GM11168 (cell line): ENCODE data around the gene UMOD.

Experiments used
- in situ Hi-C: fragments of 300-500 bp; cut with MboI; formaldehyde crosslinking; loops from one replicate; pipeline ENCODE4 v1.12.0; 2022; ENCODE audit warnings: low sequenced_read_pairs; ENCODE audit not compliant: unreplicated experiment

Gene UMOD

DNA sequence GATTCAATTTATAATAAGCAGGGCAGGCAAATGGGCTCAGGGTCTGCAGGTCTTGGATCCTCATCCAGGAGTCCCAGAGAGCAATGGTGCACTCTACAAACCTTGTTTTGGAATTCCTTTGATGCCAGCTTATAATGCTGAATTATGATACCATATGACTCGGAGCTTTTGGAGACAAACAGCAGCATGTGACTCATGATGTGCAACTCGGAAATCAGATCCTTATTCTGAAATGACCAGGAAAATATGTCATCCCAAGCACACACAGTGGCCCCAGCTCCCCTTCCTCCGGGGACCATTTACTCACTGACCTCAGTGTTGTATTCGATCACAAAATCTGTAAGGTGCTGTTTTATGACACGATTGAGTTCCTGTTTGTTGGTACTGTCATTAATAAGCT, 20.2 kb upstream of the UMOD start:
- in situ Hi-C loops: no loop called here

DNA sequence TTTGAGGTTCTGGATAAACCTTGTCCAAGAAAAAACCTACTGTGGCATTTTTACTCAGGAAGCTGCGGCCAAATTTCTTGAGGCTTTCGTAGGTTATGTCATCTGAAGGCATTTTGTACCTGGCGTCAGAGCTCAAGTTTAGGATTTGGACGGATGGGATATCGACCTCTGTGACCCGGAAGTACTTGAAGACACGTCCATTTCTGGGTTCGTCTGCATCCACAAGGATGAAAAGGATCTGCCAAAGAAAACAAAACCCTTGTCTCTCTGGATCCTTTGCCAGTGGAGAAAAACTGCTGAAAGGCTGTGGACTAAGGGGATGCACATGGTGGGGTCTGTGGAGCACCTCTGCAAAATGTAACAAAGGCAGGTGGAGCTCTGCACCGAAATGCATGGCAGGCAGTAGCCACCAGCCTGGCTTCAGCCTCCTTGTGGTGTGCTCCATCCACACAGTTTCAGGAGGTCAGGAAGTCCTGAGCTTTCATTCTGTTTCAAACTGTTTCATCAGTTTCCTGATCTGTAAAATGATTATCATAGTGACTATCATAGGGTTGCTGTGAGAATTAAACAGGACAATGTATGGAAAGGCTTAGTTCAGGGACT, 17.0 kb upstream of the UMOD start:
- in situ Hi-C loops: no loop called here

DNA sequence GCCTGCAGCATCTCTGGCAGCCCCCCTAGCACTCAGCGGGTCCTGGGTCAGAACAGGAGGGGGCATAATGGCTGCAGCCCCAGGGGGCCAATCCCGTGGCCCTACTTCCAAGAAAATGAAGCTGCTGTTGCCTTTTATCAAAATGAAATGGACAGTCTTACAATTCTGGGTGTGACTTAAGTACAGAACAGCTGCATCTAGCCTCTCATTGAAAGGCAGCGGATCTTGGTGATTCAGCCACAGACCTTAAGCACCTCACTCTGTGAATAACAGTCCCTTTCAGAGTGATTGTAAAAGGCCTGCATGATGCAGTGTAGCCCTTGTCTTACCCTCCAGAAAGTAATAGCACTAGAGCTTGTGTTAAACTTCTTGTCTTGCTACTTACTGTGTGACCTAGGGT, 11.5 kb upstream of the UMOD start:
- in situ Hi-C loops: no loop called here

DNA sequence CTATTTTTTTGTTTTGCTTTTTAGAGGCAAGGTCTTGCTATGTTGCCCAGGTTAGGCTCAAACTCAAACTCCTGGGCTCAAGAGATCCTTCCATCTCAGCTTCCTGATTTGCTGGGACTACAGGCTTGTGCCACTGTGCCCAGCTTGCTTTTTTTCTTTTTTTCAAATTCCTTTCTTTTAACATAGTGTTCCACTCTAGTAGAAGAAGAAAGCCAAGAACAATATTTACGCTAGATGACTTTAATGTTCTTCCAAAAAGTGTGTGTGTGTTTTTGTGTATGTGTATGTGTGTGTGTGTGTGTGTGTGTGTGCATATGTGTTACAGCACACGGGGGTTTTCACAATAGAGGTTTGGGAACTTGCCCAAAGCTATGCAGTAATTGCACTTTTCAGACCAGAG, 10.7 kb upstream of the UMOD start:
- in situ Hi-C loops: no loop called here

DNA sequence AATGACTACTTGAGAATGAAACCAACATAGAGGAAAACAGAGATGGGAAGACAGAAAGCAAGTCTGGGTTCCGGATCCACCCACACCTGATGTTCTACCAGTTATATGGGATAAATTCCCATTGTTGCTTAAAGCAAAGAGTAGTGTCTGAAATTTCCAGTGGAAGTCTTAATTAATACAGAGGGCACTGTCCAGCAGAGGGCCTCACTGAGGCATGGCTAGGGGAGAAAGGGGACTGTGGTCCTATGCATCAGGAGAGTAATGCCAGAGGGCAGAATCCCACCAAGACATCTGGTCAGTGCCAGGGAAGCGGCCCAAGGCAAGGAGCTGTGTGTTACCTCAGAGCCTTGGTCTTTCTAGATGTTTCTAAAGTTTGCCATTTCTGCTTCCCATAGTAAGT, 7.5 kb upstream of the UMOD start:
- in situ Hi-C loops: no loop called here

DNA sequence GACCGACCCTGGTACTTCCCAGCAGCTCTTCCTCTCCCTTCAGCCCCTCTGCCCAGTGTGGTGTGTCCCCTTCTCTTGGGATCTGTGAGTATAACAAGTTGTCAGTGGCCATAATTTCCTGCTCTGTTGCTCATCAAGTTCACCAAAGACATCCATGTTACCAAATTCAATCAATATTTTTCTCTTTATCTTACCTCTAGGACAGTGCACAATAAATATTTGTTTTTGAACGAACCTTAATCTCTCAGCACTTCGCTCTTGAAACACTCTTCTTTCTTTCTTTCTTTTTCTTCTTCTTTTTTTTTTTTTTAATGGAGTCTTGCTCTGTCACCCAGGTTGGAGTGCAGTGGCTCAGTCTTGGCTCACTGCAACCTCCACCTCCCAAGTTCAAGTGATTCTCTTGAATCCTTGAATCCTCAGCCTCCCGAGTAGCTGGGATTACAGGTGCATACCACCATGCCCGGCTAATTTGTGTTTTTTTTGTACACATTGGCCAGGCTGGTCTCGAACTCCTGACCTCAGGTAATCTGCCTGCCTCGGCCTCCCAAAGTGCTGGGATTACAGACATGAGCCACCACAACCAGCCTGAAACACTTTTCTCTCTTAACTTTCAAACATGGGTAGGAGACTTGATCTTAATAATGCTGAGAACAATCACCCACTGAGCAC, 2.7 kb upstream of the UMOD start:
- in situ Hi-C loops: no loop called here

DNA sequence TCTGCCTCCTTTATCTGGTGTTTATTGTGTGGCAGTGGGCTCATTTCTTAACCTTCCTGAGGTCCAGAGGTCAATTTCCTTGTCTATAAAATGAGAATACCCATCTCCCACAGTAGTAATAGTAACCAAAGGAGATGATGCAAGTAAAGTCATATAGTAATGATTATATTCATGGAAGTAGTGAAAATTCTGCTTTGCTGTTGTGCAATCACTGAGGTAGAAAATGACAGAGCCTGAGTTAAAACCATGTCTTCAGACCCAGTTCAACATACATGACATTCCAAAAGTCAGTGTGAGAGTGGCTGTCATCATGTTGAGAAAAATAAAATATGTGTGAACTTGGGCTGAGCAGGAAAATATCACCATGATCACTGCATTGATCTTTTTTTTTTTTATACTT, 864 bp upstream of the UMOD start:
- in situ Hi-C loops: no loop called here

DNA sequence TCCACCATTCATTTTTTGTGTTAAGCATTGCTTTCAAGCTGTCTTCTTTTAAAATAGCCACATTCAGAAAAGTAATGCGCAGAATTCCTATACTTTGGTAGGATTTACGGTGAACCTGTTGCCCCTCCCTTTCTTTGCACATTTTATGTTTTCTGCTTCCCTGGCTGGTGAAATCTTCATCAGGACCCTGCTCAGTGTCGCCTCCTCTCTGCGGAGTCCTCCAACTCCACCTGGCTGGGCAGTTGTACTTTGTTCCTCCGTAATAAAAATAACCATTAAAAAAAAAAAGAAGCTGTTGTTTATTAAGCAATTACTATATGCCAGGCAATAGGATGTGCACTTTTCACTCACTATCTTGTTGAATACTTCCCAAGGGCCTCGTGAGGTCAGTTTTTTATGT, 2.9 kb downstream of the UMOD start:
- in situ Hi-C loops: no loop called here

DNA sequence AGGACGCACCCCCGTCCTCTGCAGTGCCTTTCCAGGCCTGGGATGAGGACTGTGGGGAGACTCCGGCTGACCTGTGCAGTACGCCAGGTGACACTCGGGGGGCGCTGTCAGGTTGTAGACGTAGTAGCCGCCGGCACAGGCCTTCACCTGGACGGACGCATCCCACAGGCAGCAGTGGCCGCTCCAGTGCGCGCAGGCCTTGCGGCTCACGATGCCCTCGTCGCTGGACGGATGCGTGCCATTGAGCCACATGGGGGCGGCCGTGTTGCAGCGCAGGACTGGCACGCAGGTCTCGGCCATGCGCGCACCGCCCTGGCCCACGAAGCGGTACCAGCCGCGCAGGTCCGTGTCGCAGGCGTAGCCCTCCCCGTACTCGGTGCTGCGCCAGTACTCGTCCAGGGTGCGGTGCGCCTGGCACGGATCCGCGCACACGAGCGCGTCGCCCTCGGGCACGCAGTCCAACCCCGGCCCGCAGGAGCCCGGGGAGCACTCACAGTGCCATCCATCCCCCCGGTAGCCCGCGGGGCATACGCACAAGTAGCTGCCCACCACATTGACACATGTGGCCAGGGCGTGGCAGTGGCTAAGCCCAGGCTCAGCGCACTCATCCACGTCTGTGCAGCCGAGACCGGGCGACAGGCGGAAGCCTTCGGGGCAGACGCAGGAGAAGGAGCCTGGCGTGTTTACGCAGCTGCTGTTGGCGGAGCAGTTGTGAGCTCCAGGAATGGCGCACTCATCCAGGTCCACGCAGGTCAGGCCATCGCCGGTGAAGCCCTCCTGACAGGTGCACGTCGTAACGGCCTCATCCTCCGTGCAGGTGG, 3.9 kb downstream of the UMOD start:
- in situ Hi-C loops: no loop called here

DNA sequence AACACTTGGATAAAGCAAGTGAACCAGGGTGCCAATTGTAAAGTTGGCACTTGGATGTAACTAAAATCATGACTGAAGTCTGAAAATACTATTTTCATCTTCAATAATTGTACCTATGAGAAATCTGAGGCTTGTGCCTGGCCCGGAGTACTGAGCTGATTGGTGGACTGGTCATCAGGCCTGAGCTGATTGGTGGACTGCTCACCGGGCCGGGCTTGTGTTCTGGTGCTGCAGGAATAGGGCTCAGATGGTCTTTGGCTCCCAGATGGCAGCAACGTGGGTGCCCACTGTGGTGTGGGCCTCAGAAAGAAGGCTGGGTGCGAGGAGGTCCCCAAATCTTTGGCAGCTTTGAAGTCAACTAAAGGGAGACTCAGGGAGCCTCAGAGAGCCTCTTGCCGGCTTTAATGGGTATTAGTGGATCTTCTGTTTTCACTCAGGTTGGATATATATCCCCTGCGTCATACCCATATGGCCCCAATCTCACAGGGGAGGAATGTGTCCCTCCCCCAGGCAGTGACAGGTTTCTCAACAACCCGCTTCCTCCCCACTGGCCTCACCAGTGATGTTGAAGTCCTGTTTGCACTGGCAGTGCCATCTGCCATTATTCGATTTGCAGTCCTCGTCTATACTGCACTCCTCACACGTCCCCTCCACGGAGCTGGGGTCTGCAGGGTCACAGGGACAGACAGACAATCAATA, 4.7 kb downstream of the UMOD start:
- in situ Hi-C loops: no loop called here

DNA sequence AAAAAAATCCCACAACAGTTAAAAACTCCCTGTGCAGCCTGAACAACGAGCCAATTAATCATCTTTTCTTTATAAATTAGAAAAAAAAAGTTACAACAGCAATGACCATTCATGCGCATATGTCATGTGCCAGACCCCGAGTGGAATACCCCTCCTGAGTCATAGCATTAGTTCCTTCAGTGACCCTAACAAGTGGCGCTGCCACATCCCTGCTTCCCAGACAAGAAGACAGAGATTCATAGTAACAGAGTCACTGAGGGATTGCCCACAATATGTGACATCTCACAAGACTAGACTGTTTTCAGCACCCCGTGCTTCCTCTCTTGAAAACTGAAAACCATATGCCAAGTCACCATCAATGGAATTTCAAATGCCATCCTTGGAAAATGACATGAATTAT, 7.9 kb downstream of the UMOD start:
- in situ Hi-C loops: no loop called here

DNA sequence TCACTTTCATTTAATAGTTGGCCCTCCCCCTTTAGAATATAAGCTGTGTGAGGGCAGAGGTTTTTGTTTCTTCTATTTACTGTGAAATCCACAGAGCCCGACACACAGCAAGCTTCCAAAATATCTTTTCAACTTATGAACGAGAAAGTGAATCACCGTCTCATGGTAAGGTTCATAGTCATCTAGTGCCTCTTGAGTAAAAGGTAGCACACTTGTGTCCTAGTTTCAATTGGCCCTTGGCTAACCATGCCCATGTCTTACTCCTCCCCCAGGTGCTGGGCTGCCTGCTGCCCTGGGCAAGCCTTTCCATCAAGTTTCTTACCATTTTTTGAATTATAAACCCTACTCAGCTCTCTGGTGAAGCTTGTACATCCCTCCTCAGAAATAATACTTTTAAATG, 12.8 kb downstream of the UMOD start:
- in situ Hi-C loops: no loop called here

DNA sequence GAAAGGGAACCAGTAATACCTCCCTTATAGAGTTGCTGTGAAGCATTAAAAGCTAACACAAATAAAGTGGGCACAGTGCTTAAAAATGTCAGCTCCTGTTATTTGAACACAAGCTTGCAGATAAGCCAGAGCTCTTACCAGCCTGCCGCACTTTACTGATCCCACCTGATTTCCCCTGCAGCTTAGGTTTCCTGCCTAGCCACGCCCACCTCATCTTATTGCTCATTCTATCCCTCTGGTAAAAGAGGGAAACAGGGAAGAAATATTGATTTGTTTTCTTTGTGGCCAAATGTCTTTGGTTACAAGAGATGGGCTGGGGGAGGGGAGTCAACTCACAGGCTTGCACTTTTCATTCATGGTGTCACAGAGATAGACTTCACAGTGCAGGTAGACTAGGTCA, 15.6 kb downstream of the UMOD start:
- in situ Hi-C loops: no loop called here

DNA sequence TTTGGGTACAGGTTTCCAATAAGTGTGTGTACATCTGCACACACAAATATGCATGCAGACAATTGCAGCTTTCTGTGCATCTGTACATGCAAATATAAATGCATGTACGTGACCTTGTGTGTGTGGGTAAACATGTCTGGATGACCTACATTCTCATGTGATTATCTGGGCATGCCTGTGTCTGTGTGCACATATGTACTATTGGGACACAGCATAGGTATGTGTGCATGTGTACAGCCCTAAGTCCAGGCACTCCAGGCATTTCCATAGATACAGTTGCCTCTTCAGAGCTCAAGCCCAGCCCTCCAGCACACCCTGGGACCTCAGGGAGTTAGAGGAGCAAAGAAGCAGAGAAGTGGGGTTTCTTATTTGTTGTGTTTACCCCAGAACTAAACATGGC, 18.1 kb downstream of the UMOD start:
- in situ Hi-C loops: no loop called here

DNA sequence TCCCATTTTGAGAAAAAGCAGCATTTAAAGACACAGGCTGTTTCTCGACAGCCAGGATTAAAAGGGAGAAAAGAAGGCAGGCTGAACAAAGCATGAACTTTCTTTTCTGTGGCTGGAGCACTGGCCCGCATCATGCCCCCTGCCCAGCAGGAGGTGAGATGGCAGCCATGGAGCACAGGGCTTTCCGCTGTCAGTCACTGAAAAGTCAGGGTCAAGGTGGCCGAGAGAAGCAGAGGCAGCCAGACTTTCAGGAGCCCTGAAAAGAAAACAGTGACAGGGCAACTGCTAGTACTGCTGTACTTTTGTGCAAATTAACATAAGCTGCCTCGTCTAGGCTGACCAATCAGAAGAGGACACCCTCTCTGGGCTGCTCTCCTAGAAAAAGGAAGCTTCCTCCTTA, 19.4 kb downstream of the UMOD start:
- in situ Hi-C loops: no loop called here

DNA sequence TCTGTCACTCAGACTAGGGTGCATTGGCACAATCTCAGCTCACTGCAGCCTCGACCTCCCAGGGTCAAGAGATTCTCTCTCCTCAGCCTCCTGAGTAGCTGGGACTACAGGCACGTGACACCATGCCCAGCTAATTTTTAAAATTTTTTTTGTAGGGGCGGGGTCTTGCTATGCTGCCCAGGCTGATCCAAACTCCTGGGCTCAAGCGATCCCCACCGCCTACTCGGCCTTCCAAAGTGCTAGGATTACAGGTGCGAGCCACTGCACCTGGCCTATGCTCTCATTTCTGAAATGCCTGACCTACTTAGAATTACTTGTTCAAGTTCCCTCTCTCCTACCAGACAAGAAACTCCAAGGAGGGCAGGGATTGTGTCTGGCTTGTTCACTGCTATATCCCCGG, 20.1 kb downstream of the UMOD start:
- in situ Hi-C loops: no loop called here

DNA sequence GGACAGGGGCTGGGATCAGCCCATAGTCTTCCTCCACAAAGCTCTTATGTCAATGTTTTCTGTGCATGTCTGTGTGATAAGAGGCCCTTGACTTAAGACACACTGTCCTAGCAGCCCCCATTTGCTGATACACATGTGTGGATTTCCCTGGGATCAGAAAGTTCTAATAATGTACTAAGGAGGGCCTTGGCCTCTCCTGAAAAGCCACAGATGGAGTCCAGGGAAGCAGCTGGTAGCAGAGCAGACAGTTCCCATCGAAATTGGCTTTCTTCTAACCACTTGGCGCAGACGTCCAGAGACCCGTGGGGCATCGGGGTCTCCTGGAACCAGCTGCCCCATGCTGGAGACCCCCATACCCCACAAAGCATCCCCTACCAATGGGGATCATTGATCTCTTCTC, 20.9 kb downstream of the UMOD start:
- in situ Hi-C loops: no loop called here

DNA sequence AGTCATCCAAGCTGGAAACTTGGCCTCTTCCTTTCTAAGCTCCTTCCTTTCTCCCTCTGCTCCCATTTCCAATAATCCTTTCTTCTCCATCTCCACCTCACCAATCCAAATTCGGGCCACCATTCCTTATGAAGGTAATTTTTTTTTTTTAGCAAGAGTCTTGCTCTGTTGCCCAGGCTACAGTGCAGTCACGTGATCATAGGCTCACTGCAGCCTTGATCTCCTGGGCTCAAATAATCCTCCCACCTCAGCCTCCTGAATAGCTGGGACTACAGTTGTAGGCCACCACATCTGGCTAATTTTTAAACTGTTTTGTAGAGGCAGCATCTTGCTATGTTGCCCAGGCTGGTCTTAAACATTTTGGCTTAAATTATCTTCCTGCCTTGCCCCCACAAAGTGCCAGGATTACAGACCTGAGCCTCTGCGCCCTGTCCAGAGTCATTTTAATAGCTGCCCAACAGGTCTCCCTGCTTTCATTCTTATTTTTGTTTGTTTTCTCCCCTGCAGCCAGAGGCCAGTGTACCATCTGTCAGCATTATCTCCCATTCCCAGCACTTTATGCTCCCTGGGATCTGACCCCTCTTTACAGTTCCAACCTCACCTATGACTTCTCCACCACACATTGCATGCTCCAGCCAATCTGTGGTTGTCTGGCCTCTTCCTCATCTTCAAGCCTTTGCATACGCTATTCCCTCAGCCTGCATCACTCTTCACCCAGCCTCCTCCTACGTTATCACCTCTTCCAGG, 22.9 kb downstream of the UMOD start:
- in situ Hi-C loops: no loop called here

DNA sequence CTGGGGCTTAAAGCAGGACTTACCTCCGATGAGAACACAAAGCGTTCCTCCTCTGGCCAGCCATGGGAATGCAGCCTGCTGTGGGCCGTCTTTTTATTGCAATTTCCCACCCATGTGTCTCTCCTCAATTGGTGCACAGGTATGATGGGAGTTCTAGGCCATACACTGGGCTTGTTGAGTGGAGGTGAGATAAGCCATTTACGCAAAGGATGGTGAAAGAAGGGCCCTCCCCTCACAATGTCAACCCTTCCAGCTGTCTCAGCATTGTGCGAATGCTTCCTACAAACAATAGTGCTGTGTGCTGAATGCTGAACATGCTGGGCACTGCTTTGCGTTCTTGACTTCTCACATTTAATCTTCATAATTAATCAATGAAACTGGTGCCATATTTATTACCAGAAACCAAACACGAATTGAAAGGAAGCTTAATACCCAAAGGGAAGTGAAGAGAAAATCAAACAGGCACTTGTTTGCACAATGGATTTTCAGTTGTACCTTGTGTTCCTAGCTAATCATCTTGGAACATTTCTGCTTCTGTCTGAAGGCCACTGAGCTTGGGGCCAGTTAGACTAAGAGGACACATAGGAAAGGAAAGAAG, 25.0 kb downstream of the UMOD start, which contains the start of gene GP2:
GP2 (minus strand) TSS at position 70 of the 598 bp plus-strand sequence. CDS start 1,082 bp downstream, outside the sequence.
- in situ Hi-C loops: no loop called here

DNA sequence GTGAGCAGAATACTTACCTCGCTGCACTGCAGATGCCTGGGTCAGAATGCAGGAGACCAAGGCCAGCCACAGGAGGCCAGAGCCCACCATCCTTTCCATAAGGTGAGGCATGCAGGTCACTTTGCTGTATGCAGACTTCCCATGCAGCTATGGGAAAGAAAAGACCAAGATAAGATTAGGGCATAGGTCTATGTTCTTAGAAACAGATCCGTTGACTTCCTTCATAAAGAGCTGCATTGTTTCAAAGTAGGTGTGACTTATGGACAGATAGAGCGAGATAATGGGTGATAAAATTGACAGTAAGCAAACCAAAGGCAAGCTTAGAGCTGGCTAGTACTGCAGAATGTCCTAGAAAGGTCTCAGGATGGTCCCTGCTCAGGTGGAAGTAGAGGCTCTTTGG, 26.2 kb downstream of the UMOD start:
- in situ Hi-C loops: no loop called here
